GM21529 (cell line): ENCODE data around the gene EFCAB10.

Experiments used
- ATAC-seq: cut with Tn5 transposase; IDR thresholded peaks from one replicate; pipeline ENCODE4 v1.9.1; 2021; ENCODE audit not compliant: unreplicated experiment

EFCAB10 gene, protein sequence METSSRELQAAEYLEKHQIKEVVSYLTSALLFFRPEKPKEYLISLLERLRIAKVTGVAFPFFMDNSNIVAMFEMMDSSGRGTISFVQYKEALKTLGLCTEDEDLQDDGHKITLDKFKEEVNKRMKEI

DNA sequence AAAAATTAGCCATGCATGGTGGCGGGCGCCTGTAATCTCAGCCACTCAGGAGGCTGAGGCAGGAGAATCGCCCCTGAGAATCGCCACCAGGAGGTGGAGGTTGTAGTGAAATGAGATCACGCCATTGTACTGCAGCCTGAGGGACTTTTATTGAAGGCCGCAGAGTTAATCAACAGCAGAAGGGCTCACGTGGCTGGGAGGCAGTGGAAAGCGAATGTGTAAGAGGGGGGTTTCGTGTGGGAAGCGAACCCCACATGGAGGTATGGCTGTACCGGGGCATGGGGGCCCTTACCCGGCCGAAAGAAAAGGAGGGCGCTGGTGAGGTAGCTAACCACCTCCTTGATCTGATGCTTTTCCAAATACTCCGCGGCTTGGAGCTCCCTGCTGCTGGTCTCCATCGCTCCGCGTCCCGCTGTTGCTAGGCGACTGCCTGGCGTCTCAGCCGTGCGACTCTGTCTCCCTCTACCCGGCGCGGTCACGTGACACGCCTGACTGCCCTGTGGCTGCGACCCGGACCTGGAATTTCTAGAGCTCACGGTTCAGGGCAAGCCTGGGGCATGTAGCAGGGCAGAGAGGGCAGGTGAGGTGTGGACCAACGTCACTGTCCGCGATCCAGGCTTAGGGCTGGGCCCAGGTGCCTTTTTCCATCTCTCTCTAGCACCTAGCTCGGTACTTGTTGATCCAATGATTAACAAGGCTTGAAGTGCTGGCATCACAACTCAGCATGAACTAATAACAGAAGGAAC, at the start of gene EFCAB10:
TSS of gene EFCAB10 (minus strand) at position 428 of the 746 bp plus-strand sequence. CDS start at position 398, 30 bp downstream.
- peak; percentile 78 for ATAC-seq

GRCh38 chr7:105625986-105626385, 44.7 kb upstream of the EFCAB10 start:
- ATAC-seq = no peak

GRCh38 chr7:105623906-105624305, 42.6 kb upstream of the EFCAB10 start:
- ATAC-seq = no peak

- no peak for ATAC-seq
These were observed 42.1 kb upstream of the EFCAB10 start for GRCh38 chr7:105623378-105623777.

- ATAC-seq = no peak
These were observed 40.9 kb upstream of the EFCAB10 start for GRCh38 chr7:105622106-105622731.

DNA sequence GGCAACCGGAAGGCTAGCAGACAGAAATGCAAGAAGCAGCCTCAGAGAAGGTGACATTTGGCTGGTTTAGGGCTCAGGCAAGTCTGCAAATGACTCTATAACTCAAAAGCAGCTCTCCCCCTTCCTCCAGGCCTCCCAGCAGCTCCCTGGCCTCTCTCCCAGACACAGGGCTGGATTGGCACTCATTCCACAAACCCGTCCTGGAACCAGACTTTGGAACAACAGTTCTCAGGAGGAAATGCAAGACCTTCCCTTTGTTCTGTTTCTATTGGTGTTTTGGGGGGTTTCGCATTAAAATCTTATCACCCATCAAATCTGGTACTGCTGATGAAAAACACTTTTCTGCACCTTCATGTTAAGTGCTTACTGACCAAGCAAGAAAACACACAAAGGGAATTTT, 40.3 kb upstream of the EFCAB10 start:
- ATAC-seq = no peak

DNA sequence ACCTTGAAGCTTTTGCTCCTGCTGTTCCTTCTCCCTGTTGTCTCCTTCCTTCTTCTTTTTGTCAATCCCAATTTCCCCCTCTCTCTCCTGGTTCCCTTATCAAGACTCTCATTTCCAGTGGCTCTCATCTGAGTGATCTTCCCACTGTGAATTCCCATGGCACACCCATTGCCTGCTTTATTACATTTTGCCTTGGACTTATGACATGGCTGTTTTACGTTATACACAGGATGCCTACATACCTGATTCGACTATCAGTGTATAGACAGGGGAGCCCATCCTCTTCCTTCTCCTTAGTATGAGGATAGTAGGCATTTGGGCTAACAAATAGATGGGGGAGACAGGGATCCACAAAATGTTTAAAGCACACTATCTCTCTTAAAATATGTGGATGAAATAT, 39.9 kb upstream of the EFCAB10 start:
- no peak for ATAC-seq

DNA sequence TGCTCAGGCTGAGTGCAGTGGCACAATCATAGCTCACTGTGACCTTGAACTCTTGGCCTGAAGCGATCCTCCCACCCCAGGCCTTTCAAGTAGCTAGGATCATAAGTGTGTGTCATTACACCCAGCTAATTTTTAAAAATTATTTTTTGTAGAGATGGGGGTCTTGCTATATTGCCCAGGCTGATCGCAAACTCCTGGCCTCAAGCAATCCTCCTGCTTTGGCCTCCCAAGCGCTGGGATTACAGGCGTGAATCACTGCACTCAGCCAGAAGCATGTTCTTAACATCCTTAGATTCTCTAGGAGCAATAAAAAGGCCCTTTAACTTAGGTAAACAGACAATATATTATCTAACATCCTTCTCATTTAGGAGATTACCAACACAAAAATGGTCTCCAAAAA, 38.3 kb upstream of the EFCAB10 start:
- no peak for ATAC-seq

DNA sequence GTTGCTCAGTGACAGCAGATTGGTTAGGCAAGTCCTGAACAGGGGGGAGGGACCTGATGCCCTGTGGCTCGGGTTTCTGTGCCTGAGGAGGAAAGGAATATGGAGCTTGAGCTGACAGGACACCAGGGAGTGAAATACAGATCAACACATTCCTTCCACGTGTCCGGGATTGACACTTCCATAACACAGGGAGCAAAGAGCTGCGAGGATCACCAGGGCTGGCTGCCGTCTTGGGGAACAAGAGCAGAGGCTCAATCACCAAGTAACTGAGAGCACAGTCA, 36.7 kb upstream of the EFCAB10 start:
- no peak for ATAC-seq

DNA sequence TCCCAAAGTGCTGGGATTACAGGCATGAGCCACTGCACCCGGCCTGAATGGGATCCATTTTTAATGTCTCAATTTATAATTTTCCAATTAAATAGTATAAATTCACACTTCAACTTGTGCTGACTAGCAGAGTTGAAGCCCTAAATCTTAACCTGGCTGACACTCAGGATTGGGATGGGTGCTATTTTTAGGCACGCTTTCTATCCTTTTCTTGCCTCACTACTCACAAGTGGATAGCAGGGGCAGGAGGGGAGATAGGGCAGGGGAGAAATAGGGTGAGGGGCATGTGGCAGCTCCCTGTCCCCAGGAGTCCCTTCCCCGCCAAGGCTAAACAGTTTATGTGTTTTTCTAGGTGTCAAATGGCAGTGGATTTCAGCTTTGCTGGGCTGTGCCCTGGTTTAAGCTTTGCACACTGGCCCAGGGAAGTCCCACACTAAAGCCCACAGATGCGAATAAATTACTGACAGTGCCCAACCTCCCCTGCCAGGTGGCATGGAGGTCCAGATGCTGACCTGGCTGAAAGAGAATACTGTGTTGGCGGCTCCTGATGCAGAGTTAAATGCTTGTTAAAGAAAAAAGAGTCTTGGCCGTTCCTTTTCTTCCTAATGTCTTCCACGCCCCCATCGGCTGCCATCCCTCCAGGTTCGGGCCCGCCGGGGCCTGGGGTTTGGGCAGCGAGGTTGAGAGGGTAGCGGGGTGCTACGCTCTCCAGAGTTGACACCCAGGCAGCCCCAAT, 36.2 kb upstream of the EFCAB10 start:
- ATAC-seq = no peak

- no peak for ATAC-seq
These were observed 33.1 kb upstream of the EFCAB10 start for GRCh38 chr7:105614341-105614840.

- no peak for ATAC-seq
These were observed 32.5 kb upstream of the EFCAB10 start for GRCh38 chr7:105613611-105614330.

DNA sequence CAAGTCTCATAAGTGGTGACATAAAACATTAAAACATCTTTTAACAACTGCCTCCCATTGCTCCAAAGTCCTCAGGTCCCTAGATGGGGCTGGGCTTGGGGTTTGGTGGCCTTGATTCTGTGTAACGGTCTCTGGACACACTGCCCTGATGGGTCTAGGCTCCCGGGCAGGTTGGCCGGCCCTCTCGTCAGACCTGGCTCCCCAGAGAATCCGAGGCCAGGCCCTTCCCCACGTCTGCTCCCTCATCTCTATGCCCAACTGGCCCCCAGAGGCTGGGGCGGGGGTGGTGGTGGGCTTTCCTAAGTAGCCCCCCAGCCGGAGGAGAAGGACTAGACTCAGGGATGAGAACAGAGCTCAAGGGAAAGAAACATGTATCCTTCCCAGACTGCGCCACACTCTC, 31.5 kb upstream of the EFCAB10 start:
- no peak for ATAC-seq

- no peak for ATAC-seq
These were observed 30.8 kb upstream of the EFCAB10 start for GRCh38 chr7:105611856-105612775.

DNA sequence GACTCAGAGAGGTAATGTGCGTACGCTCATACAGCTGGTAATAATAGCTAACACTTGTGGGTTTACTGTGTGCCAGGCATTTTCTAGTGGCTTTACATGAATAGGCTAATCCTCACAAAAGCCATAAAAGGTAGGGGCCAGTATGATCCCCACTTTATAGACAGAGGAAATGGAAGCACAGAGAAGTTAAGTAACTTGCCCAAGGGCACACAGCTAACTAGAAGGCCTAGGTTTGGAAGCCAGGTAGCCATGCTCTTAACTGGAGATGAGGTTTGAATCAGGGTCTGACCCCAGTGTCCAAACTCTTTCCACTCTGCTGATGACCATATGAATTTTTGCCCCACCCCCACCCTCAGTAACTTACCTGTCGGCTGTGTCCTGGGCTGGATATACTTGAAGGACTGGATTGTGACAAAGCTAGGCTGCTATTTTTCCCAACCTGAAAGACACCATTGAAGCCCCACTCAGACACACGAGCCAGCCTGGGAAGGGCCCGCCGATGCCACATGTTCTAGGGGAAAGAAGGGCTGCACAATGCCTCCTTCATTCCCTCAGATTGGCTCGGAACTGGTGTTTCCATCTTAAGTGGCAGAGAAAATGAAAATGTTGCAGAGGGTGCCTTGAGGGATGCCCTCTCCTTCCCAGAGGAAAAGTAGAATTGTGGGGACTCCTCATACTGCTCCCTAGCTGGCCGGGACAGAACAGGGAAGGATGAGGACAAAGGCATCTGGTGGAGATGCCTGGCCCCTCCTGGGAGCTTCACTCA, 29.1 kb upstream of the EFCAB10 start:
- no peak for ATAC-seq

- no peak for ATAC-seq
These were observed 21.3 kb upstream of the EFCAB10 start for GRCh38 chr7:105602325-105603305.

DNA sequence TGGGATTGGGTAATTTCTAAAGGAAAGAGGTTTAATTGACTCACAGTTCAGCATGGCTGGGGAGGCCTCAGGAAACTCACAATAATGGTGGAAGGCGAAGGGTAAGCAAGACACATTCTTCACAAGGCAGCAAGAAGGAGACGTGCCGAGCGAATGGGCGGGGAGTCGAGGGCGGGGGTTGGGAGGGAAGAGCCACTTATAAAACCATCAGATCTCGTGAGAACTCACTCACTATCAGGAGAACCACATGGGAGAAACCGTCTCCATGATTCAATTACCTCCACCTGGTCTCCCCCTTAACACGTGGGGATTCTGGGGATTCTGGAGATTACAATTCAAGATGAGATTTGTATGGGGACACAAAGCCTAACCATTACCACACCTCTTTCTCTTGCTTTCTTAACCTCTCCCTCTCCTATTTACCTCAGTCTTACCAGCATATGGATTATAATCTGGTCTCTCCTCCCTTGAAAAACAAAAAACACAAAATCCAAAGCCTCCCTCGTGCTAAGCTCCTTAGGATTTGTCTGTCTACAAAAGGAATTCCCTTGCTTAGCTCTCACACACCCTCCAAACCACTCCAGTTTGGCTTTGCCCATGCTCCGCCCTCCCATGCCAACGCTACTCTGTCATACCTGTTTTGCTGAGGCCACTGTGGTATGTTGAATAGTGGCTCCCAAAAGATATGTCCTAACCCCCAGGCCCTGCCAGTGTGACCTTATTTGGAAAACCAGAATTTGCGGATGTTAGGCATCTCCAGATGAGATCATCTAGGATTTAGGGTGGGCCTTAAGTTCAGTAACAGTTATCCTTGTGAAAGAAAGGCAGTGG, 19.6 kb upstream of the EFCAB10 start:
- ATAC-seq = no peak
